Stimulated activated CD8-positive, alpha-beta memory T cell treated with anti-CD3 and anti-CD28 coated beads, Interleukin-2, amount 100 ng/mL, for 1 hour (primary cell): Measurements from ENCODE around the gene RBBP7.

Experiments
- DNase-seq, 2 donors: peaks; one replicate each; pipeline ENCODE4 v3.0.0-alpha.2; 2020; ENCODE audit warnings: low read depth in 2 of 2

Gene RBBP7

GRCh38 chrX:16826207-16826606, 44.0 kb downstream of the RBBP7 start:
- no peak for DNase-seq

DNA sequence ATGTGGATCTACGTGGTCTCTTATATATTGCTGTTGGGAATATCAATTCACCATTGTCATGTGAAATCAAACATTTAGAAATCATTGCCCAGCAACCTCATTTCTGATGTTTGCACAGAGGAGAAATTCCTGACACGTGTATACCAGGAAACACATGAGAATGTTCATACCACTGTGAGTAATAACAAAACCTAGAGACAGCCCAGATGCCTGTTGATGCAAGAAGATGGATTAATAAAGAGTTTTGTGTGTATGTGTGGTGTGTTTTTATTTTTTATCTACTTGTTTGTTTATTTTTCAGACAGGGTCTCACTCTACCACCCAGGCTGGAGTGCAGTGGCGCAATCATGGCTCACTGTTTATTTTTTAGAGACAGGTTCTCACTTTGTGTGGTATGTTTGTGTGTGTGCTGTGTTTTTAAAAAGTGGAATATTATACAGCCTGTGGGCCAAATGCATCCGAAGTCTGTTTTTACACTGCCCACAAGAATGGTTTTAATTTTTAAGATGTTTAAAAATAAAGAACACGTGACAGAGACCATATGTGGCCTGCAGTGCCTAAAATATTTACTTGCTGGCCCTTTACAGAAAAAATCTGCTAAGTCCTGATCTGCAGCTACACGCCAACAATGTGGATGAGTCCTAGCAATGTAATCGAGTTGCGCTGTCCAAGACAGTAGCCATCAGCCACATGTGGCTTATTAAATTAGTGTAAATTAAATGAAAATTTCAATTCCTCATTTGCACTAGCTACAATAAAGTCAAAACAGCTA, 44.7 kb downstream of the RBBP7 start:
- no peak for DNase-seq

DNA sequence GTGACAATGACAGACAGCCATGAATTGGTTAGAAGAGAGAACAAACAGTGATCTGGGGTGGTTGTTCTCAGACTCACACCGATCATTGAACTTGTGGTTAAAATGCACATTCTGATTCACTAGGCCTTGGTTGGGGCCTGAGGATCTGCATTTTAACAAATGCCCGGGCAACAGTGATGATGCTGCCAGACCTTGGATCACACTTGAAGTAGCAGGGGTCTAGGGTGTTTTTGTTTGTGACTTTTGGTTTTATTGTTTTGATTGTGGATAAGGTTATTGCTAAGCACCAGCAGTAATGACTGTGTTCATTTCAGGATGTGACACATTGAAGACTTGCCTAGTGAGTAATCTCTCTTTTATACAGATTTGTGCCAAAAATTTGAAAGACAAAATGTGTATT, 47.4 kb downstream of the RBBP7 start:
- no peak for DNase-seq

- no peak for DNase-seq
Observed at GRCh38 chrX:16819634-16820033, 50.5 kb downstream of the RBBP7 start.

DNA sequence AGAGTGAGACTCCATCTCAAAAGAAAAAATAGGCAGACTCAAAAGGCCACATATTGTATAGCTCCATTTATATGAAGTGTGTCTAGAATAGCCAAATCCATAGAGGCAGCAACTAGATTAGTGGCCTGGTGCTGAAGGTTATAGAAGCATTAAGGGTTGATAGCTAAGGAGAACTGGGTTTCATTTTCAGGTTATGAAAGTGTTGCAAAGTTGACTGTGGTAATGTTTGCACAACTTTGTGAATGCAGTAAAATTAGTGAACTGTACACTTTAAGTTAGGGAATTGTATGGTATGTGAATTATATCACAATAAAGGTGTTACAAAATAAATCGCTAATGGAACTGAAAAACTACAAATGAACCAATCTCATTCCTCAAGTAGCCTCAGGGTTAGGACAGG, 55.6 kb downstream of the RBBP7 start:
- DNase-seq: no peak

DNA sequence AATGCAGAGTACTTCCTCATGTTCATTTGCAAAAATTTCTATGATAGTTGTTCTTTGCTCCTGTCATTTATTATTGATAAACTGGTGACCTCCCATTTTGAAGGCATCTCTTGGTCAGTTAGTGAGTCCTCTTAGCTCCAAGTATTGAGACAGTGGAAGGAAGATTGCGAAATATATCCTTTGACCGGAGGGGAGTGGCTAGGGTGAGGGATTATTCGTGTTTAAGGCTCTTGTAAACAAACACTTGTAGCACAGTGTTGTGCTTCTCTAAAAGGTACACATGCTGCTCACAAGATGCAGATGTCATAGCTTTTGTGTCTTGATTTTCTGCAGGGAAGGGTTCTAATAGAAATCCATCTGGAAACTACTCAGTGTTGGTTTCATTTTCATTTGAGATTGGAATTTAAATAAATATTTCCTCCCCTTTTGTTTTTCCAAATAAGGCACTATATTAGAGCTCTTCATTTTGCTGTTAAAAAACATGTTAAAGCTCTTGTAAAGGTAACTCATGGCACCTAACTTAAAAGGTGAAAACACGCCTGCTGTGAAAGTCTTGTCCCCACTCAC, 62.1 kb downstream of the RBBP7 start:
- DNase-seq: no peak

DNA sequence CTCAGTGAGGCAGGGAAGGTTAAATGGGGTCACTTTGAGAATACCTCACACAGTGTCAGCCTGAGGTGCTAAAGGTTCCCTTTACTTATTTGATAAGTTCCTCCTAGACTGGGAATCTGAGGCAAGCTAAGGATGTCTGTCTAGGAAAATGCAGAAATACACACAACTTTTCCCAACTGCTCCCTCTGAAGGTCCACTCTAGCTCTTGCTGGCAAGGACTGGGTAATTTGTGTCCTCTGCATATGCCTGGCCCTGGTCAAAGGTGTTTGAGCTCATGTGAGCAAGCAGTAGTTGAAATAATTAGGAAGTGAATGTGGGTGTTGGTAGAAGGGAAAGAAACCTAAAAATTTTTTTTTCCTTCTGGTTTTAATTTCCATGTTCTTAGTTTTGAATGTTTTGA, 62.6 kb downstream of the RBBP7 start:
- no peak for DNase-seq

- DNase-seq: no peak
Observed at GRCh38 chrX:16804923-16805464, 65.2 kb downstream of the RBBP7 start.

DNA sequence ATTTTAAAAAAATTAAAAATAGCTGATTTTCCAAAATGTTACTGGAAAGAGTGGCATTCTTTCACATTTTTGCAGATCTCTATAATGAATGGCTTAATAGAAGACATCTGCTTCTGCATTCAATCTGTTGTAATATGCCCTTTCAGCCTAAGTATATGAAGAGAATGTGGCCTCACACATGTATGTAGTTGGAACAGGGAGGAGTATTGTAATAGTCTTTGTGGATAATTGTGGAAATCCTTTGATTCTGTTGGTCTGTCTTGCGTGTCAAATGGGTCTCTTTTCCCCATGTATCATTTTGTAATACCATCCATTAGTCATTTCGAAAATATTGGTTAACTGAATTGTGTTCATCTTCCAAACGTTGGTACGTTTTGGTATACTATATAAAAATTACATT, 72.3 kb downstream of the RBBP7 start:
- no peak for DNase-seq

DNA sequence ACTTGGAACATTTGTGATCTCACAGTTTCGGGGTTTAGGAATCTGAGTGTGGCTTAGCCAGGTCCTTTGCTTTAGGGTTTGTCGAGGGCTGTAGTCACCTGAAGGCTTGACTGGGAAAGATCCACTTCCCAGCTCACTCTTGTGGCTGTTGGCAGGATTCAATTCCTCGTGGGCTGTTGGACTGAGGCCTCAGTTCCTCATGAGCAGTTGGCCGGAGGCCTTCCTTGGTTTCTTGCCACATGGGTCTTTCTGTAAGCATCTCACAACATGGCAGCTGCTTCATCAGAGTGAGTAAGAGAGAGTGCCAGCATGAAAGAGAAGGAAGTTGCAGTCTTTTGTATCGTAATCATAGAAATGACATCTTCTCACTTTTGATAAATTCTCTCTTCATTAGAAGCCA, 72.8 kb downstream of the RBBP7 start:
- no peak for DNase-seq

GRCh38 chrX:16796298-16796697, 73.9 kb downstream of the RBBP7 start:
- no peak for DNase-seq
